Hypothalamus (tissue), 51 donors: ENCODE results near the gene TBC1D24.

Experiments used
- DNase-seq, 51 donors: peaks; one replicate each; lab custom pipeline; 2025; lab: John Stamatoyannopoulos, UW

The TBC1D24 gene

DNA sequence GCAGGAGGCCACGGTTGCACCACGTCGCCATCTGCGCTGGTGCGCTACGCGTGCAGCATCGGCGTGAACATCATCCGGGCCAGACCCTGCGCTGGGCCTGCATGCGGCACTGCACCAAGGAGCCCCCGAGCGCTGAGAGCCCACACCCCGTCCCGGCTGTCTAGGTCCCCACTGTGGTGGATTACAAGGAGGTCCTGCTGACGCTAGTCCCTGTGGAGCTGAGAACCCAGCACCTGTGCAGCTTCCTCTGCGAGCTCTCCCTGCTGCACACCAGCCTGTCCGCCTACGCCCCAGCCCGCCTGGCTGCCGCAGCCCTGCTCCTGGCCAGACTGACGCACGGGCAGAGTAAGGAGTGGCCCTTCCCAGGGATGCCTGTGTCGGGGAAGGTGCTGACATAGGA, 25.8 kb upstream of the TBC1D24 start:
- no peak for DNase-seq

DNA sequence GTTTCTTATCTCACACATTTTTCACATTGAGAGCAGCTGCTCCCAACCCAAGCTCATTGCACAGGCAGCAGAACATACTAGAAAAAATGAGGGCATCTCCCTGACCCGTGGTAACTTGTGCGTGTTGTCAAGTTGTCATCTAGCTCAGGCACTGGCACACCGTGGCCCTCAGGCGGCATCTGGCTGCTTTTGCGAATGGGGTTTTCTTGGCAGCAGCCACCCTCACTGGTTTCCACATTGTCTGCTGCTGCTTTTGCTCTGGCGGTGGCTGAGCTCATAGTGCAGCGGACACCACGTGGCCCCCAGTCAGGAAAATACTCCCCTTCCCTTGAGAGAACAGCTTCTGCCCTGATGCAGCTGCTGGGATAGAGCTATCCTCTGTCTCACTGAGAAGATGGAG, 24.4 kb upstream of the TBC1D24 start:
- peak in 40 of 51 donors; percentile 8 to 89 (median 57) for DNase-seq

DNA sequence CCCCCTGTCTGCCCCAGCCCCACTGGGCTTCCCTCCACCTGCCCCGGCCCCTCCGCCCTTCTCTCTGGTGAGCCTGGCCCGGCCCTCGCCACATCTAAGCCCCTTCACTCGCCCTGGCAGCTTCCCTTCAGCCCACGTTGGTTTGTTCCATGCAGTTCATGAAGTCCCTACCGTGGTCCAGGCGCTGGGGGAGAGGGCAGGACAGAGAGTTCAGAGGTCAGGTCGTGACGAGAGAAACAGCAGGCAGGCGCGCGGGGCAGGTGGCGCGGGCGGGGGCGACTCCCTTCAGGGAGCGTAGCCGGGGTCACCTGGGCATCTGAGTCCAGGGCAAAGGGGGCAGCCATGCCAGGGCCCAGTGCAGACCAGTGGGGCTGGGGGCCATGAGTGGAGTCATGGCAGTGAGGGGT, 23.9 kb upstream of the TBC1D24 start:
- DNase-seq, result no peak

DNA sequence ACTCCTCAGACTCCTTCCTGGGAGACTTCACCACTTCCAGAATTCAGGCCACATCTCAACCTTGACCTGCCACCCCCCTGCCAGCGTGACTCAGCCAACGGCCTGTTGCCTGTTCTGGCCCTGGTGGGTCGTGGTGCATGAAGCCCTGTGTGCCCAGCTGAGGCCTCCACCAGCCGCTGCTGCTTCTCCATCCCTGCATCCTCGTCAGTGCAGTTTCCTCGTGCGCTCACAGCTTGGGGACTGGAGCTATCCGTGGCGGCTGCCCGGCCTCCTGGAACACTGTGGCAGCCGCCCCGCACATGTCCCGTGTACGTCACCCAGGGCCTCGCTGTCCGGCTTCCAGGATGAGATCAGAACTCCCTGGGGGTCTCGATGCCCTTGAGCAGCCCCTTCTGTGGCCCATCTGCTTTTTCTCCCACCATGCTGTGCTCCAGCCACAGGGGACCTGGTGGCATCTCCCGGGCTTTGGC, 23.0 kb upstream of the TBC1D24 start:
- DNase-seq, result no peak

DNA sequence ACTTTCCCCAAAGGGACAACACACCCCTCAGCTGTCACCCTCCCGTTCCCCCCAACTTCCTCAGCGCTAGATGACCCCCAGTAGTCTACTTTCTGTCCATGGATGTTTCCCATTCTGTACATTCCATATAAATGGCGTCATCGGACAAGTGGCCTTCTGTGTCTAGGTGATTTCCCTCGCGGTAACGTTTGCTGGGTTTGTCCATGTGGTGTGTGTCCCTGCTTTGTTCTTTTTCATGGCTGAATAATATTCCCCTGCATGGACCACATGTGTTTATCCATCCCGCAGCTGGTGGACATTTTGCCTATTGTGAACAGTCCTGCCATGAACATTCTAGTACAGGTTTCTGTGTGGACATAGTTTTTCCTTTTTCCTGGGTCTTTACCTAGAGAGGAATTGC, 22.3 kb upstream of the TBC1D24 start:
- DNase-seq, result no peak

- DNase-seq, result no peak
These were observed 19.7 kb upstream of the TBC1D24 start for GRCh38 chr16:2455081-2455845.

DNA sequence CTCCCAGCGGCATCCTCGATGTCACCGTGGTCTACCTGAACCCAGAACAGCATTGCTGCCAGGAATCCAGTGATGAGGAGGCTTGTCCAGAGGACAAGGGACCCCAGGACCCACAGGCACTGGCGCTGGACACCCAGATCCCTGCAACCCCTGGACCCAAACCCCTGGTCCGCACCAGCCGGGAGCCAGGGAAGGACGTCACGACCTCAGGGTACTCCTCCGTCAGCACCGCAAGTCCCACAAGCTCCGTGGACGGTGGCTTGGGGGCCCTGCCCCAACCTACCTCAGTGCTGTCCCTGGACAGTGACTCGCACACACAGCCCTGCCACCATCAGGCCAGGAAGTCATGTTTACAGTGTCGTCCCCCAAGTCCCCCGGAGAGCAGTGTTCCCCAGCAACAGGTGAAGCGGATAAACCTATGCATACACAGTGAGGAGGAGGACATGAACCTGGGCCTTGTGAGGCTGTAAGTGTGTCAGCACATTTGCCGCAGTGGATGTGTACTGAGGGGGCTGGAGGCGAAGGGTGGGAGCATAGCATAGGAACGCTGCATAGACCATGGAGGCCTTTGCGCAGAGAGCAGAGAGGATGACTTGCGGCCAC, 18.3 kb upstream of the TBC1D24 start:
- no peak for DNase-seq

GRCh38 chr16:2457267-2457666, 17.7 kb upstream of the TBC1D24 start:
- DNase-seq, result no peak

DNA sequence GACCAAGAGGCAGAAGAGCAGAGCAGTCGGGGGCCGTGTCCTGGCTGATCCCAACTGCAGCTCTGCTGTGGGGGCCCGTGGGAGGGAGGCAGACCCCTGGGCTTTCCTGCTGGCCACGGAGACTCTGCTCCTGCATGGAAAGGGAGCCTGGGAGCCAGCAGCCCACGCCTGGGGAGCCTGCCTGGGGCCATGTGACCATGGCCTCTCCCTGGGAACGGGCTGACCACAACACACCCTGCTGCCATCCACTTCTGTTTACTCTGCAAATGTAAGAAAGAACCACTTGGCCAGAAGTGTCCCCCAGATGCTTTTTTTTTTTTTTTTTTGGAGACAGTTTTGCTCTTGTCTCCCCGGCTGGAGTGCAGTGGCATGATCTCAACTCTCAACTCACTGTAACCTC, 17.0 kb upstream of the TBC1D24 start:
- no peak for DNase-seq

DNA sequence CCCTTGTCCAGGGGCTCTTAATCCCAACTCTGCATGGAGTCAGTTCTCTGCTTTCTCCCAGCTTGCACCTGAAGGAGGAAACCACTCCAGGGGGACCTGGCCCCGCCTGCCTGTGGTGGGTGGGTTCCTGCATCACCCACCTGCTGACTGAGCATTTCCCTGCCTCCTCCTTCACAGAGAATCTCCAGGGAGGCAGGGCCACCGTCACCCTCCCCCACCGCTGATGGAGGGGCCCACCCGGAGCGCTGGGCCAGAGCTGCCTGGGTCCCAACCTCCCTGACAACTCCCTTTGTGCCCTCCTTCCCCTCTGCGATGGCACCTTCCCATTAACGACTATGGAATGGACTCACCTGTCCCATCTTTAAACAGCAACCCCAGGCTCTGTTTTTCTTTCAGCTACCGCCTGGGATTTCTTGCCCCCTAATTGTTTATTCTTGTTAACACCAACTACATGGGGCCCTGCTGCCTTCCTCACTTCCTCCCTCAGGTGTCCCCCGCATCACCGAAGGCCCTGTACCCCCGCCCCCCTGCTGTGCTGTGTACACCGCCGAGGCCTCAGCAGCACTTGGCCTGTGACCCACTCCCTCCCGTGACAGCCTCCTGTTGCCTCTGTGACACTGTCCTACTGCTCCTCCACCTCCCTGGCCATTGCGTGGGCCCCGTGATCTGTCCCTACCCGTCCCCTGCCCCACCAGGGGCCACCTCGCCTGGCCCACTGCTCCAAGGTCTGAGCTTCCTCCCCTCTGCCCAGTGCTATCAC, 15.9 kb upstream of the TBC1D24 start:
- no peak for DNase-seq

DNA sequence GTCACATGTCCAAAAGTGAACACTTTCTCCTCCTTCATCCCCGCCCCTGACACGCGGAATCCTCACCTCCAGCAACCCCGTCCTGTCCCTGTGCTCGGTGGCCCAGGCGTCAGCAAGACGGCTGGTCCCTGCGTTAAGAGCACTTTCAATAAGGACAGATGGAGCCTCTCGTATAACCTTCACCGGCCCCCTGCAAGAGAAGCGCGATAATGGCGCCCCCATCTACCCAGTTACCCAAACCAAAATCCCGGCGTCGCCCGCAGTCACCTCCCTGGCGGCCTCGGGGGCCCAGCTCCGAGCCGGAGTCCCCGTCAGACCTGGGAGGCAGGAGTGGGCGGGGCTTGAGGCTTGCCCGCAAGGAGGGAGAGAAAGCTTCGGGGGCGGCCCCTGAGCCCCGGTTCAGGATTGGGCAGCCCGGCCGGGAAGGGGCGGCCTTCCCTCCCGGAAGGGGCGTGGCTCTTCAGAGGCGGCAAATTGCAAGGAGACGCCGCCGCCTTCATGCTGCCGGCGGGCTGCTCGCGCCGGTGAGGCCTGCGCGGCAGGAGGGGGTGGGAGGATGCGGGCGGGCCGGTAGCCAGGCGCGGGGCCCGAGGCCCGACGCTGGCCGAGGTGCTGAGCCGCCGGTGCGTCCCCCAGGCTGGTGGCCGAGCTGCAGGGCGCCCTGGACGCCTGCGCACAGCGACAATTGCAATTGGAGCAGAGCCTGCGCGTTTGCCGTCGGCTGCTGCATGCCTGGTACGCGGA, 15.1 kb upstream of the TBC1D24 start, which contains the start of gene TEDC2:
Gene TEDC2, plus strand, starts transcription at position 463 of the 744 bp plus-strand sequence. Its CDS starts 36 bp downstream, at position 499.
- peak in 50 of 51 donors; percentile 53 to 96 (median 88) for DNase-seq

- no peak for DNase-seq
These were observed 14.6 kb upstream of the TBC1D24 start for GRCh38 chr16:2460391-2460713.

- no peak for DNase-seq
These were observed 14.0 kb upstream of the TBC1D24 start for GRCh38 chr16:2460916-2461315.

DNA sequence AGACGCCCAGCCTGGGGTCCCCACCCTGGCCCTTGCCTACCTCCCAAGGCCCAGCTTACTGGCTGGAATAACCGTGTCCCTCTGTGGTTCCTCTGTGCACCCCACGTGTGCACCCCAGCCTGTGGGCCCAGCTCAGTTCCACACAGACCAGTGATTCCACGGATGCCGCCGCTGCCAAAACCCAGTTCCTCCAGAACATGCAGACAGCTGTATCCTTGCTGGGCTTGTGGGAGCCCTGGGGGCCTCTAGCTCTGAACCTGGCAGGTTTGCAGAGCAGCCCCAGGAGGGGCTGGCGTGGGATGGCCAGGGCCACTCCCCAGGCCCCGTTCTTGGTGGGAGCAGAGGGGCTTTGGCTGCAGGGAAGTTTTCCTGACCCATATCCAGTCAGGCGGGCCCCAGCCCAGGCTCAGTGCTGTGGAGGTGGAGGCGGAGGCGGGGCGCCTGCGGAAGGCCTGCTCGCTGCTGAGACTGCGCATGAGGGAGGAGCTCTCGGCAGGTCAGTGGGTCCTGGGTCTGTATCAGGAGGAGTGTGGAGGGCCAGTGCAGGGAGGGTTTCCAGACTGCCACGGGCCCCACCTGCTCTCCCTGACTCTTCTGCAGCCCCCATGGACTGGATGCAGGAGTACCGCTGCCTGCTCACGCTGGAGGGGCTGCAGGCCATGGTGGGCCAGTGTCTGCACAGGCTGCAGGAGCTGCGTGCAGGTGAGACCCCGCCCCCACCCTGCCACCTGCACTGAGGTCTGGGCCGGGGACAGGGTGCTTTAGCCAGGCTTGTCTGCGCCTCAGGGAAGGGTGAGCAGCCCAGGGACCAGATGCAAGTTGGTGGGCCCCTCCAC, 12.7 kb upstream of the TBC1D24 start:
- no peak for DNase-seq

GRCh38 chr16:2464333-2464732, 10.6 kb upstream of the TBC1D24 start:
- DNase-seq, result no peak

- DNase-seq, result no peak
These were observed 9.1 kb upstream of the TBC1D24 start for GRCh38 chr16:2465653-2466415.

- no peak for DNase-seq
These were observed 8.0 kb upstream of the TBC1D24 start for GRCh38 chr16:2466667-2467527.

- DNase-seq, result peak in 43 of 51 donors; percentile 19 to 87 (median 62)
These were observed 7.2 kb upstream of the TBC1D24 start for GRCh38 chr16:2467528-2468232.
